ENCODE results near the gene BPIFA2.

GRCh38 chr20:33183312-33183711 lies 15.4 kb downstream of the BPIFA2 start:
- TF ChIP-seq CTCF (IDR thresholded peaks at IDR 0.05) (no peak), EZH2 (IDR thresholded peaks at IDR 0.05; ENCODE audit: borderline replicate concordance, insufficient read depth, low read depth, low read length, poor library complexity, severe bottlenecking) (no peak)

All from B cell (primary cell).